ENCODE results near the gene UQCR10. TPM values are rescaled to one million over a fixed set of nuclear protein-coding genes. Genes with fewer than 3 reads are reported as not detected.
A peak's percentile ranks its signal among the peaks of the same experiment; 100 is the strongest.

UQCR10 gene
- total and polyA plus RNA-seq, 2 of the 4 experiments (the other 2 are of a cell fraction): 103 to 260 TPM

DNA sequence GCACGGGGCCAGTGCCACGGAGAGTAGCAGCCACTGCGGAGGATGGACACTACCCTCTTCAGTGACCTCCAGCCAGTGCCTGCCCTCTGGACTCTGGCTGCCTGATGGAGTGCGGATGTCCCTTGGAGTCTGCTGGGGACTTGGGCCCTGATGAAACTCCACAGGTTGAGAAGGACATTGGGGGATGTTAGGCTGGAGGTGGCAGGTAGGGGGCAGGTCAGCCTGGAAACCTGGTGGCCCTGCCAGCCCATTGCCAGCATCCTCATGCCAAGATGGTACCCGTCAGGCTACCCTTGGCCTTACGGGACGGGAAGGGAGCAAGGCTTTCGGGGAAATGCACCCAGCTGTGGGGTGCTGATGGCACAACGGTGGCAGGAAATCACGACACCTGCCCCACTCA lies 43.4 kb upstream of the UQCR10 start:
- no peak overlapping the region for H3K27ac ChIP-seq (ENCODE audit: insufficient read depth, low read length)
- H3K23ac ChIP-seq (ENCODE audit: low read depth, low read length): no peak overlapping the region
- no peak overlapping the region for H2BK15ac ChIP-seq (ENCODE audit: low read depth, low read length)
- no peak overlapping the region for H3K56ac ChIP-seq (ENCODE audit: extremely low read depth, insufficient read depth, low read length)
- no TSS peak for BruUV-seq (replicated peaks)
- H3K4ac ChIP-seq (ENCODE audit: low read depth, low read length): no peak overlapping the region
- H3K79me1 ChIP-seq (ENCODE audit: low read depth in 1 of 2, low read length in 2 of 2): no peaks in the 10 kb centered on the region
- H2AFZ ChIP-seq (replicated peaks; ENCODE audit: low read length, poor library complexity): no peak overlapping the region
- H3K18ac ChIP-seq (ENCODE audit: low read depth, low read length): no peak overlapping the region
- no peak overlapping the region for H3K4me3 ChIP-seq (ENCODE audit: insufficient read depth, low read depth, low read length)
- ATAC-seq (ENCODE audit: low read depth) (no peak), DNase-seq (no peak)
- intact Hi-C loops (cut with micrococcal nuclease): no loop called here
- no peak overlapping the region for H4K91ac ChIP-seq (ENCODE audit: insufficient read depth, low read depth, low read length)
- H3K9me1 ChIP-seq (ENCODE audit: insufficient read depth, low read length): no peaks in the 10 kb centered on the region
- 82% methylated on average over 10 of the region's 10 CpGs; no CpG with 5 or more reads in 1 of the 2 experiments for WGBS, 2 experiments (ENCODE audit: extremely low coverage in 2 of 2, insufficient read length in 1 of 2)
- H4K8ac ChIP-seq (ENCODE audit: low read depth in 2 of 2, low read length in 2 of 2): no peak overlapping the region
- no peak overlapping the region for H2AK5ac ChIP-seq (ENCODE audit: low read depth, low read length)
- no peaks in the 10 kb centered on the region for H3K9me3 ChIP-seq (ENCODE audit: control insufficient read depth, insufficient read depth, low read length)
- H3K14ac ChIP-seq (replicated peaks; ENCODE audit: low read depth, low read length): no peak overlapping the region
- ChIA-PET CTCF (no interaction called here), POLR2A (ENCODE audit: unreplicated experiment) (no interaction called here)
- no peak overlapping the region for H2BK5ac ChIP-seq (ENCODE audit: low read depth, low read length, poor library complexity, severe bottlenecking)
- H2AK9ac ChIP-seq (replicated peaks; ENCODE audit: low read depth, low read length, poor library complexity): peak overlapping the region; percentile 55
- H3K36me3 ChIP-seq (ENCODE audit: control insufficient read depth, insufficient read depth, low read length): no peaks in the 10 kb centered on the region
- no peak overlapping the region for H2BK120ac ChIP-seq (ENCODE audit: low read depth, low read length)
- H3K4me1 ChIP-seq (ENCODE audit: control insufficient read depth, insufficient read depth, low read length): no peaks in the 10 kb centered on the region; the same call in 1 of the 2 replicates
- dilution Hi-C loops (cut with HindIII; ENCODE audit: low sequenced_read_pairs, unreplicated experiment): no loop called here
- H2BK20ac ChIP-seq (ENCODE audit: low read depth, low read length): no peak overlapping the region
- H3K27me3 ChIP-seq (ENCODE audit: control insufficient read depth, insufficient read depth, low read length): peaks cover 62% of the 10 kb centered on the region
- no peak overlapping the region for H3K9ac ChIP-seq (ENCODE audit: low read depth, low read length)
- in situ Hi-C loops (cut with MboI; ENCODE audit: low sequenced_read_pairs): no loop called here
- no peak overlapping the region for H3K4me2 ChIP-seq (ENCODE audit: low read depth, low read length)
- H4K20me1 ChIP-seq (ENCODE audit: insufficient read depth, low read length): peaks cover 9% of the 10 kb centered on the region
- TF ChIP-seq, protein P1, sequence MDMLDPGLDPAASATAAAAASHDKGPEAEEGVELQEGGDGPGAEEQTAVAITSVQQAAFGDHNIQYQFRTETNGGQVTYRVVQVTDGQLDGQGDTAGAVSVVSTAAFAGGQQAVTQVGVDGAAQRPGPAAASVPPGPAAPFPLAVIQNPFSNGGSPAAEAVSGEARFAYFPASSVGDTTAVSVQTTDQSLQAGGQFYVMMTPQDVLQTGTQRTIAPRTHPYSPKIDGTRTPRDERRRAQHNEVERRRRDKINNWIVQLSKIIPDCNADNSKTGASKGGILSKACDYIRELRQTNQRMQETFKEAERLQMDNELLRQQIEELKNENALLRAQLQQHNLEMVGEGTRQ (IDR thresholded peaks at IDR 0.05; ENCODE audit: low read depth, low read length): no peak
- TF ChIP-seq RFX5 (IDR thresholded peaks at IDR 0.05; ENCODE audit: low read depth, low read length) (no peak), CHD1 (IDR thresholded peaks at IDR 0.05; ENCODE audit: low read depth, low read length) (no peak), RAD21 (IDR thresholded peaks at IDR 0.05; ENCODE audit: low read length) (no peak), NFE2L2 (IDR thresholded peaks at IDR 0.05; ENCODE audit: low read depth, low read length) (no peak), MAFK (IDR thresholded peaks at IDR 0.05; ENCODE audit: low read depth, low read length) (no peak), POLR2A (IDR thresholded peaks at IDR 0.05; ENCODE audit: low read depth, low read length) (no peak)
- TF ChIP-seq, protein P2, sequence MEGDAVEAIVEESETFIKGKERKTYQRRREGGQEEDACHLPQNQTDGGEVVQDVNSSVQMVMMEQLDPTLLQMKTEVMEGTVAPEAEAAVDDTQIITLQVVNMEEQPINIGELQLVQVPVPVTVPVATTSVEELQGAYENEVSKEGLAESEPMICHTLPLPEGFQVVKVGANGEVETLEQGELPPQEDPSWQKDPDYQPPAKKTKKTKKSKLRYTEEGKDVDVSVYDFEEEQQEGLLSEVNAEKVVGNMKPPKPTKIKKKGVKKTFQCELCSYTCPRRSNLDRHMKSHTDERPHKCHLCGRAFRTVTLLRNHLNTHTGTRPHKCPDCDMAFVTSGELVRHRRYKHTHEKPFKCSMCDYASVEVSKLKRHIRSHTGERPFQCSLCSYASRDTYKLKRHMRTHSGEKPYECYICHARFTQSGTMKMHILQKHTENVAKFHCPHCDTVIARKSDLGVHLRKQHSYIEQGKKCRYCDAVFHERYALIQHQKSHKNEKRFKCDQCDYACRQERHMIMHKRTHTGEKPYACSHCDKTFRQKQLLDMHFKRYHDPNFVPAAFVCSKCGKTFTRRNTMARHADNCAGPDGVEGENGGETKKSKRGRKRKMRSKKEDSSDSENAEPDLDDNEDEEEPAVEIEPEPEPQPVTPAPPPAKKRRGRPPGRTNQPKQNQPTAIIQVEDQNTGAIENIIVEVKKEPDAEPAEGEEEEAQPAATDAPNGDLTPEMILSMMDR (conservative IDR thresholded peaks at IDR 0.05; ENCODE audit: low read depth, low read length): no peak
- TF ChIP-seq, protein P3, sequence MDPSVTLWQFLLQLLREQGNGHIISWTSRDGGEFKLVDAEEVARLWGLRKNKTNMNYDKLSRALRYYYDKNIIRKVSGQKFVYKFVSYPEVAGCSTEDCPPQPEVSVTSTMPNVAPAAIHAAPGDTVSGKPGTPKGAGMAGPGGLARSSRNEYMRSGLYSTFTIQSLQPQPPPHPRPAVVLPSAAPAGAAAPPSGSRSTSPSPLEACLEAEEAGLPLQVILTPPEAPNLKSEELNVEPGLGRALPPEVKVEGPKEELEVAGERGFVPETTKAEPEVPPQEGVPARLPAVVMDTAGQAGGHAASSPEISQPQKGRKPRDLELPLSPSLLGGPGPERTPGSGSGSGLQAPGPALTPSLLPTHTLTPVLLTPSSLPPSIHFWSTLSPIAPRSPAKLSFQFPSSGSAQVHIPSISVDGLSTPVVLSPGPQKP (IDR thresholded peaks at IDR 0.05; ENCODE audit: borderline replicate concordance, low read depth, low read length): no peak
- no peak overlapping the region for H4K5ac ChIP-seq (ENCODE audit: low read depth, low read length)
